ENCODE data around the gene PLCG1.

DNA sequence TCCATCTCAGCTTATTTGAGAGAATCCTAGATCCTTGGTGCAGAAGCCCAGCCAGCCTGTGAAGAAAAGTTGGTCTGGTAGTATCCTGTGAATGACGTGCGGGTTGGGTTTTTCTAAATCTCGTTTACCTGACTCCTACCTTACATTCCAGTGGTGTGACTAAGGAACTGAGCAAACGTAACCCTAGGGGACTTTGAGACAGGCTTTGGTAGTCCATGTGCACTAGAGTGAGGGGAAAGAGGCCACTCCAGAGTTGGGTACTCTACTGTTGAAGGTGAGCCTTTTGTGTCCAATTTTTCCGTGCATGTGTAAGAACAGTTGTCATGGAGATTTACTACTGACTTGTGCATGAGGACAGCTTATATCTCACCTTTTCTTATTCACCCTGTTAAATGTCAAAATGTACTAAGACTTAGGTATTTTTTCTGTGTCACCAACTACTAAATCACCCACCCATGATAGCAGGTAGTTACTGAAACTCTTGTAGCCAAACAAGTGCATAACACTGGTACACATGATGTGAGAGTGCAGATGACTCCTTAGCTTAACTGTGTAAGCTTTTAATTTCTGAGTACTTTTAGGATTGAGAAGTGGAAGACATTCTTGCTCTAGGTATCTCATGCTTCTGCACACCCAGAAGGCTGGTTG lies 26.3 kb upstream of the PLCG1 start:
- TF ChIP-seq, protein P1, sequence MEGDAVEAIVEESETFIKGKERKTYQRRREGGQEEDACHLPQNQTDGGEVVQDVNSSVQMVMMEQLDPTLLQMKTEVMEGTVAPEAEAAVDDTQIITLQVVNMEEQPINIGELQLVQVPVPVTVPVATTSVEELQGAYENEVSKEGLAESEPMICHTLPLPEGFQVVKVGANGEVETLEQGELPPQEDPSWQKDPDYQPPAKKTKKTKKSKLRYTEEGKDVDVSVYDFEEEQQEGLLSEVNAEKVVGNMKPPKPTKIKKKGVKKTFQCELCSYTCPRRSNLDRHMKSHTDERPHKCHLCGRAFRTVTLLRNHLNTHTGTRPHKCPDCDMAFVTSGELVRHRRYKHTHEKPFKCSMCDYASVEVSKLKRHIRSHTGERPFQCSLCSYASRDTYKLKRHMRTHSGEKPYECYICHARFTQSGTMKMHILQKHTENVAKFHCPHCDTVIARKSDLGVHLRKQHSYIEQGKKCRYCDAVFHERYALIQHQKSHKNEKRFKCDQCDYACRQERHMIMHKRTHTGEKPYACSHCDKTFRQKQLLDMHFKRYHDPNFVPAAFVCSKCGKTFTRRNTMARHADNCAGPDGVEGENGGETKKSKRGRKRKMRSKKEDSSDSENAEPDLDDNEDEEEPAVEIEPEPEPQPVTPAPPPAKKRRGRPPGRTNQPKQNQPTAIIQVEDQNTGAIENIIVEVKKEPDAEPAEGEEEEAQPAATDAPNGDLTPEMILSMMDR (IDR thresholded peaks at IDR 0.05), result no peak
- TF ChIP-seq POLR2A (IDR thresholded peaks at IDR 0.05), result no peak

Data from upper lobe of left lung (tissue), 4 donors.